Adrenal gland (tissue), 5 donors: Measurements from ENCODE around the gene PPIA.

Source experiments
- CTCF ChIP-seq, 6 experiments: fragments of 450-650 bp in 4 of 6; fragments of 200-600 bp in 2 of 6; sonication (generic) in 1 of 6; IDR thresholded peaks; 1 replicate in 5 of 6; 2 replicates in 1 of 6; pipeline versions ENCODE4 v1.5.1 to v1.8.0; 2016 to 2021; ENCODE audit warnings: antibody characterized with exemption in 6 of 6, mild to moderate bottlenecking in 2 of 6, moderate library complexity in 1 of 6
- POLR2A ChIP-seq, 2 donors: fragments of 450-650 bp; IDR thresholded peaks; one replicate each; pipeline ENCODE4 v1.6.1; 2017; ENCODE audit warnings: antibody characterized with exemption in 2 of 2, mild to moderate bottlenecking in 2 of 2, moderate library complexity in 1 of 2
- donor health status: DM: no; HTN: no; CAD: no.

GRCh38 chr7:44762300-44762699, 34.2 kb upstream of the PPIA start:
- TF ChIP-seq CTCF (IDR thresholded peaks at IDR 0.05), result no peak
- no peak for TF ChIP-seq POLR2A (IDR thresholded peaks at IDR 0.05)
